GM18499 (cell line): ENCODE measurements around the gene COMMD6.

Source experiments
- ATAC-seq: cut with Tn5 transposase; IDR thresholded peaks from one replicate; pipeline ENCODE4 v1.9.1; 2021; ENCODE audit warnings: moderate number of reproducible peaks; ENCODE audit not compliant: insufficient read depth, unreplicated experiment

The COMMD6 gene

GRCh38 chr13:75533861-75534260 is 3.8 kb downstream of the COMMD6 start:
- ATAC-seq, result no peak

- ATAC-seq, result no peak
Observed at GRCh38 chr13:75530549-75530961, 7.1 kb downstream of the COMMD6 start.

GRCh38 chr13:75521956-75522355 is 15.7 kb downstream of the COMMD6 start:
- ATAC-seq, result no peak

- ATAC-seq, result no peak
Observed at GRCh38 chr13:75518439-75519088, 19.1 kb downstream of the COMMD6 start.

GRCh38 chr13:75514080-75514995 is 23.3 kb downstream of the COMMD6 start:
- ATAC-seq, result no peak

GRCh38 chr13:75513271-75513670 is 24.4 kb downstream of the COMMD6 start:
- ATAC-seq, result no peak

- peak; percentile 89 for ATAC-seq
Observed at GRCh38 chr13:75512253-75512652, 25.4 kb downstream of the COMMD6 start.

GRCh38 chr13:75511051-75511625 is 26.5 kb downstream of the COMMD6 start:
- ATAC-seq, result no peak

GRCh38 chr13:75508002-75508548 is 29.6 kb downstream of the COMMD6 start:
- ATAC-seq, result no peak

- ATAC-seq, result no peak
Observed at GRCh38 chr13:75507027-75508001, 30.3 kb downstream of the COMMD6 start.

- no peak for ATAC-seq
Observed at GRCh38 chr13:75506018-75506417, 31.6 kb downstream of the COMMD6 start.

GRCh38 chr13:75505327-75505726 is 32.3 kb downstream of the COMMD6 start:
- no peak for ATAC-seq

- ATAC-seq, result no peak
Observed at GRCh38 chr13:75495938-75496337, 41.7 kb downstream of the COMMD6 start.

GRCh38 chr13:75494491-75494890 is 43.1 kb downstream of the COMMD6 start:
- no peak for ATAC-seq

- no peak for ATAC-seq
Observed at GRCh38 chr13:75493156-75493555, 44.5 kb downstream of the COMMD6 start.

GRCh38 chr13:75492389-75492788 is 45.3 kb downstream of the COMMD6 start:
- no peak for ATAC-seq

- ATAC-seq, result no peak
Observed at GRCh38 chr13:75491376-75491775, 46.3 kb downstream of the COMMD6 start.

- ATAC-seq, result peak; percentile 89
Observed at GRCh38 chr13:75489502-75490263, 48.0 kb downstream of the COMMD6 start.
